Hepatocyte (in vitro differentiated cells): Measurements from ENCODE around the gene PCDHA11.
"Not testable (repeated sequence)": the region's sequence is repeated elsewhere in the genome, so short reads cannot be mapped to it uniquely, and the experiment has no call there.

ENCODE experiments used
- CTCF ChIP-seq: fragments of 200-600 bp; sonication (generic); IDR thresholded peaks from 2 replicates; pipeline ENCODE4 v1.5.1; 2016; ENCODE audit warnings: antibody characterized with exemption, mild to moderate bottlenecking; ENCODE audit not compliant: poor library complexity
- EZH2 ChIP-seq: fragments of 200-600 bp; sonication (generic); IDR thresholded peaks from 2 replicates; pipeline ENCODE4 v1.6.1; 2016; ENCODE audit warnings: antibody characterized with exemption, mild to moderate bottlenecking, borderline replicate concordance
- EZH2phosphoT487 ChIP-seq: fragments of 200-600 bp; sonication (generic); IDR thresholded peaks from one replicate; pipeline ENCODE4 v1.6.1; 2018; ENCODE audit warnings: antibody characterized with exemption, mild to moderate bottlenecking, low read depth, moderate library complexity; ENCODE audit not compliant: unreplicated experiment, severe bottlenecking

GRCh38 chr5:140849831-140850634, 18.7 kb upstream of the PCDHA11 start:
- TF ChIP-seq CTCF, EZH2, EZH2phosphoT487: not testable (repeated sequence)
